ENCODE measurements around the gene KLHDC3.
A peak's percentile ranks its signal among the peaks of the same experiment; 100 is the strongest.

The KLHDC3 gene

DNA sequence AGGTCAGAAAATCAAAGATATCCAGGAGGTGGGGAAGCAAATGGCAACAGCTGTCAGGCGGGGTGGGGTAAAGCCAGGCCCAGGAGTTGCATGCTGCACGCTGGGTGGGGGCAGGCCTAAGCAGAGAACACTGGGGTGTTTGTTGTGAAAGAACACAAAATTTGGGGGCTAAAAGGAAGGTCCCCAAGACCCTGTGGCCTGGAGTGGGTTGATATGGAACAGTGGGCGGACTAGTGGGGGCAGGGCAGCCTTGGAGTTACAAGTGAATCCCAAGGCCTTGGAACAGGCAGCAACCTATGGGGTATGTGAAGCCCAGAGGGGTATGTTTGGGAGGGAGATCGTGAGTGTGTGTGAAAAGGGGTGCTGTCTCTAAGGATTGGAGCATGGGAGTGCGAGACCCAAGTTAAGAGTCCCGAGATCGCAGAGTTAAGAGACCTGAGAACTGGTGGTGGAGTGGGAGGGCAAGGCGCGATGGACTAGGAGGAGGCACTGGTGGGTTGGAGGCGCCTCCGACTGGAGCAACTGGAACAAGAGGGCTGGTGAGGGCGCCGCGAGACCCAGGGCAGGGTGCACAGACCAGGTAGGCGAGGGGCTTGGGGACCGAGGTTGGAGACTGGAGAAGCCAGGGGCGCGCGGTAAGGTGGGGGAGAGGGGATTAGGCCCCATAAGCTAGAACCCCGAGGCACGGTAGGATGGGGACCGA, 38.9 kb downstream of the KLHDC3 start:
- H3K79me2 ChIP-seq, result peaks cover 3% of the 10 kb centered on the region
- H3K36me3 ChIP-seq (ENCODE audit: control insufficient read depth, insufficient read depth, low read length), result no peaks in the 10 kb centered on the region
- no peaks in the 10 kb centered on the region for H3K27me3 ChIP-seq (ENCODE audit: control insufficient read depth, insufficient read depth, low read length)
- peak overlapping the region; percentile 75 for H3K27ac ChIP-seq
- peak overlapping the region; percentile 46 for H3K9ac ChIP-seq
- peak overlapping the region; percentile 73 for H3K4me3 ChIP-seq (ENCODE audit: low read depth, low read length)
- TF ChIP-seq, protein P1, sequence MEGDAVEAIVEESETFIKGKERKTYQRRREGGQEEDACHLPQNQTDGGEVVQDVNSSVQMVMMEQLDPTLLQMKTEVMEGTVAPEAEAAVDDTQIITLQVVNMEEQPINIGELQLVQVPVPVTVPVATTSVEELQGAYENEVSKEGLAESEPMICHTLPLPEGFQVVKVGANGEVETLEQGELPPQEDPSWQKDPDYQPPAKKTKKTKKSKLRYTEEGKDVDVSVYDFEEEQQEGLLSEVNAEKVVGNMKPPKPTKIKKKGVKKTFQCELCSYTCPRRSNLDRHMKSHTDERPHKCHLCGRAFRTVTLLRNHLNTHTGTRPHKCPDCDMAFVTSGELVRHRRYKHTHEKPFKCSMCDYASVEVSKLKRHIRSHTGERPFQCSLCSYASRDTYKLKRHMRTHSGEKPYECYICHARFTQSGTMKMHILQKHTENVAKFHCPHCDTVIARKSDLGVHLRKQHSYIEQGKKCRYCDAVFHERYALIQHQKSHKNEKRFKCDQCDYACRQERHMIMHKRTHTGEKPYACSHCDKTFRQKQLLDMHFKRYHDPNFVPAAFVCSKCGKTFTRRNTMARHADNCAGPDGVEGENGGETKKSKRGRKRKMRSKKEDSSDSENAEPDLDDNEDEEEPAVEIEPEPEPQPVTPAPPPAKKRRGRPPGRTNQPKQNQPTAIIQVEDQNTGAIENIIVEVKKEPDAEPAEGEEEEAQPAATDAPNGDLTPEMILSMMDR (IDR thresholded peaks at IDR 0.05), result no peak
- H3K4me1 ChIP-seq, result peaks cover 31% of the 10 kb centered on the region
- peak overlapping the region; percentile 89 for H2AFZ ChIP-seq
- peak overlapping the region; percentile 96 for H3K4me2 ChIP-seq (ENCODE audit: low read length)
- H3K9me3 ChIP-seq (ENCODE audit: control insufficient read depth, low read length), result no peaks in the 10 kb centered on the region

DNA sequence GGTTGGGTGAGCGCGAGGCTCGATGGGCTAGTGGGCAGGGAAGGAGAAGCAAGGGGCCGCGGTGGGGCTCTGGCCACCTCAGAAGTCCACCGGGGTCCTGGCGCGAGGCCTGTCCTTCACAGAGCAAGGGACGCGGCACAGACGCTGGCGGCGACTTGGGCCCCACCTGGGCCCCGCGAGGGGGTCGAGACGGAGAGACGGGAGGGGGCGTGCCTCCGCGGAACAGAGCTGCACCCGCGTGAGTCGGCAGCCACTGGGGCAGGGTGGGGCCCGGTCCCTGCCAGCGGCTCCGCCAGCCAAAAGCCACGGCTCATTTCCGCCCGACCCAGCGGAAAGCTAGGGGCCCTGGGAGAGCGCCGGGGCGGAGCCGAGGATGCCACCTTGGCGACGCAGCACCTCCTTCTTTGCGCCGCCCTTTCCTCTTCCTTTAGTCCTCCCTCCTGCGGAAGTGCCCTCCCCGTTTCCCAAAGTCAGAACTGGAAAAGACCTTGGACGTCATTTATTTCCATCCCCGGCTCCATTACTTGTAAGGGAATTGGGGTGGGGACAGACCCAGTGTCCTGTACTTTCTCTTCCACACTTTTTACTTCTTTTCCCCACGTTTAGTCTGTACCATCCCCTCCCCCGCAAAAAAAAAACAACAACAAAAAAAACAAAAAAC, 39.6 kb downstream of the KLHDC3 start, which contains the start of gene CUL7:
TSS of gene CUL7 (minus strand) at position 307 of the 661 bp plus-strand sequence. CDS start 1,063 bp downstream, outside the sequence.
- no peaks in the 10 kb centered on the region for H3K27me3 ChIP-seq (ENCODE audit: control insufficient read depth, insufficient read depth, low read length)
- no peaks in the 10 kb centered on the region for H3K9me3 ChIP-seq (ENCODE audit: control insufficient read depth, low read length)
- H3K4me3 ChIP-seq (ENCODE audit: low read depth, low read length), result peak within 1 kb of the TSS; percentile 73
- H3K4me2 ChIP-seq (ENCODE audit: low read length), result peak within 1 kb of the TSS; percentile 96
- peaks cover 36% of the 10 kb centered on the region for H3K4me1 ChIP-seq
- peak within 1 kb of the TSS; percentile 75 for H3K27ac ChIP-seq
- no peaks in the 10 kb centered on the region for H3K36me3 ChIP-seq (ENCODE audit: control insufficient read depth, insufficient read depth, low read length)
- H2AFZ ChIP-seq, result peak within 1 kb of the TSS; percentile 89
- peaks cover 8% of the 10 kb centered on the region for H3K79me2 ChIP-seq
- peak within 1 kb of the TSS; percentile 46 for H3K9ac ChIP-seq
- TF ChIP-seq, protein P1 (IDR thresholded peaks at IDR 0.05), result no peak

DNA sequence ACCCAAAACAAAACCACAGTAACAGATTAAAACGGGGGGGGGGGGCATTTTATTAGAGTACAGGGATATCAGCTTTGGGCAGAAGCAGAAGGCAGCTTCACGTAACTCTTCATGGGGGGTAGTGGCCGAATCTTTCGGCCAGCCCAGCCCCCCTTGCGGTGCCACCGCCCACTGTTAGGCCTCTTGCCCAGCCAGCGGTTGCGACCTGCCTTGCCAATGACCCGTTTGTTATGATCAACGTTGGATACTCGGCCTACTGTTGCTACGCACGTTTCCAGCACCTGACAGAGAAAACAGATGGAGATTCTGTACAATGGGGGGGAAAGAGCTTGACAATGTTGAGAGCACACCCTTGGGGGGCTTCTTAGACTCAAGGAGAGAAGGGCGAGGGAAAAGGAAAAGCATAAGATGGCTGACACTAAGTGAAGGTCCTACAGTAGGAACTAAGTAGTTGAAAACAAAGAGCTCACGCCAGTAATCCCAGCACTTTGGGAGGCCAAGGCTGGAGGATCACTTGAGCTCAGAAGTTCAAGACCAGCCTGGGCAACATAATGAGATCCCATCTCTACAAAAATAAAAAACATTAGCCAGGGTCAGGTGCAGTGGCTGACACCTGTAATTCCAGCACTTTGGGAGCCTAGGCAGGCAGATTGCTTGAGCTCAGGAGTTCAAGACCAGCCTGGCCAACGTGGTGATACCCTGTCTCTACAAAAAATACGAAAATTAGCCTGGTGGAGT, 40.3 kb downstream of the KLHDC3 start:
- Histone ChIP-seq H3K4me2 (ENCODE audit: low read length) (peak overlapping the region; percentile 96), H2AFZ (peak overlapping the region; percentile 89), H3K27me3 (ENCODE audit: control insufficient read depth, insufficient read depth, low read length) (no peaks in the 10 kb centered on the region), H3K9ac (no peak overlapping the region), H3K9me3 (ENCODE audit: control insufficient read depth, low read length) (no peaks in the 10 kb centered on the region), H3K36me3 (ENCODE audit: control insufficient read depth, insufficient read depth, low read length) (no peaks in the 10 kb centered on the region), H3K4me3 (ENCODE audit: low read depth, low read length) (peak overlapping the region; percentile 73), H3K79me2 (peaks cover 13% of the 10 kb centered on the region), H3K27ac (peak overlapping the region; percentile 75), H3K4me1 (peaks cover 37% of the 10 kb centered on the region)
- TF ChIP-seq, protein P1 (IDR thresholded peaks at IDR 0.05), result no peak

DNA sequence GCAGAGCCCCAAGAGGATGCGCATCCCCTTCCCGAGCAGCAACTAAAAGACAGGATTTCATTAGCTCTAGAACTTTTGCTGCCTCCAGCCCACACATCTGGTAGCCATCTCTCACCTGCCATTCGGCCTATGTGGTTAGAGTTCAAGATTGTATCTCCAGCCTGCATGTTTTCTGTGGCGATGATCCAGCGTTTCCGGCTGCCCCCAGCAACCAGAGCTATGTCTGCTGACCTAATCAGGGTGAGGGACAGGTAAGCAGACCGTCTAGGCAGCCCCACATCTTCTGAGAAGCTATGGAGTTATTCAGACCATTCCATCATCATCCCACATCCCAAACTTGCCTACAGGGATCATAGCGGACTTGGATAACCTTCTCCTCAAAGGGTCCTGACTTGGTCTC, 41.9 kb downstream of the KLHDC3 start:
- H3K4me2 ChIP-seq (ENCODE audit: low read length), result peak overlapping the region; percentile 40
- H3K79me2 ChIP-seq, result peaks cover 15% of the 10 kb centered on the region
- no peak overlapping the region for H3K9ac ChIP-seq
- H3K9me3 ChIP-seq (ENCODE audit: control insufficient read depth, low read length), result no peaks in the 10 kb centered on the region
- H3K4me1 ChIP-seq, result peaks cover 42% of the 10 kb centered on the region
- H3K4me3 ChIP-seq (ENCODE audit: low read depth, low read length), result no peak overlapping the region
- TF ChIP-seq, protein P1 (IDR thresholded peaks at IDR 0.05), result no peak
- no peak overlapping the region for H2AFZ ChIP-seq
- H3K27ac ChIP-seq, result peak overlapping the region; percentile 75
- H3K27me3 ChIP-seq (ENCODE audit: control insufficient read depth, insufficient read depth, low read length), result no peaks in the 10 kb centered on the region
- H3K36me3 ChIP-seq (ENCODE audit: control insufficient read depth, insufficient read depth, low read length), result no peaks in the 10 kb centered on the region

Data from parathyroid adenoma (tissue), 2 donors.